Activated T-cell treated with anti-CD3 and anti-CD28 coated beads for 4 hours (primary cell): ENCODE measurements around the gene THSD7B.
"Not testable (repeated sequence)": the region's sequence is repeated elsewhere in the genome, so short reads cannot be mapped to it uniquely, and the experiment has no call there.

ENCODE experiments used
- DNase-seq: peaks from one replicate; pipeline ENCODE4 v3.0.0-alpha.2; 2020

Gene THSD7B

DNA sequence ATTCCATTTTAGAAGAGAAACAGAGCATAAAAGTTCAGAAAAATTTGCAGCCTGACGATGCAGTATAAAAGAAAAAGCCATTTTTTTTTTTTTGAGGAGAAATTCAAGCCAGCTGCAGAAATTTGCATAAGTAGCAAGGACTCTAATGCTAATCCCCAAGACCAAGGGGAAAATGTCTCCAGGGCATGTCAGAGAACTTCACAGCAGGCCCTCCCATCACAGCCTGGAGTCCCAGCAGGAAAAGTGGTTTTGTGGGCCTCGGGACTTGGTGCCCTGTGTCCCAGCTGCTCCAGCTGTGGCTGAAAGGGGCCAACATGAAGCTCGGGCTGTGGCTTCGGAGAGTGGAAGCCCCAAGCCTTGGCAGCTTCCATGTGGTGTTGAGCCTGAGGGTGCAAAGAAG is 873.6 kb downstream of the THSD7B start:
- DNase-seq, result no peak

DNA sequence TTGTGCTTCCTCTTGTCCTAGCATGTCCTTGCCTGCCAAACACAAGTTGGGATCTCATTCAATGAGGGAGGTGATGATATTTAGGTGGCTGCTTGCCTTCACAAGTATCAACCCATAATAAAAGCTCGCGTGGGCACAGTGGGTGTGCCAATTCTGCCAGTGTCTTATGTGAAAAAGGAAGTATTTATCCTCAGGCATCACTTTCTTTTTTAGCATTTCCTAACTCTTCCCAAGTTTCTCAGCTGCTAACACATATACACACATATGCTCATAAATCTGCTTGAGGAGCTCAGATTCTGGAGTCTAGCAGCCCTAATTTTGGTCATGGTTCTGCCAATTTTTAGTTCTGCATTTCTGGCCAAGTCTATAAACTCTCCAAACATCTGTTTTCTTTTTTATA is 879.4 kb downstream of the THSD7B start:
- no peak for DNase-seq

DNA sequence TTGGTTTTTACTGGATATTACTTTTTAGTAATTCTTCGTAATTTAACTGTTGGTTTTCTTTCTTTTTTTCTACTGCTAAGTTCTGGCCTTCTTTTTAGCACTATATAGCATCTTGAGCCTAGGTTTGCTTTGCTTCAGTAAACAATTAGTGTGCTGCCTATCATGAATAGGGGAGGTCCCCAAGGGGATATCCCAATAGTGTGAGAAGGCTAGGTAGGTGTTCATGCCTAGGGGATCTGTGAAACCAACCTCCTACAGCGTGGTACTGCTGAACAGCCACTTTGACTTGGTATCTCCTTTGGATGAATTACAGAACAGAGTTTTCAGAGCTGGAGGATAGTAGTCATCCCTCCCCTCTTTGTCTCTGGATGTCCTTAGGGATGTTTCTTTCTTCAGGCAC is 888.7 kb downstream of the THSD7B start:
- no peak for DNase-seq

DNA sequence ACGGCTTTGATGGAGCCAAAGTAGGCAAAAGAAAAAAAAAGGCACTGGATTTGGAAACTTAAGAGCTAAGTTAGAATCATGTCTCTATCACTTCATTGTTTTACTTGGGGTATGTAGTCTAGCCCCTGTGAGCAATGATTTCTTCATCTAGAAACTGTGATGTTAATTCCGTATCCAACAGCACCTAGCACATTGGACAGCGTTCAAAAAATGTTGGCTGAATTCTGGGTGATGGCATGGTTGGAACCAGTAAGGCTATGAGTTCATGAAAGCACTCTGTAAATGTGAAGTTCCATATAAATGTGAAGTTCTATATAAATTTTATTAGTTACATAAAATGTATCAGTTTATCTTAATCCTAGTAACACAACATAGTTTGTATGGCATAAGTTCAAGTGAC is 890.5 kb downstream of the THSD7B start:
- DNase-seq, result no peak

DNA sequence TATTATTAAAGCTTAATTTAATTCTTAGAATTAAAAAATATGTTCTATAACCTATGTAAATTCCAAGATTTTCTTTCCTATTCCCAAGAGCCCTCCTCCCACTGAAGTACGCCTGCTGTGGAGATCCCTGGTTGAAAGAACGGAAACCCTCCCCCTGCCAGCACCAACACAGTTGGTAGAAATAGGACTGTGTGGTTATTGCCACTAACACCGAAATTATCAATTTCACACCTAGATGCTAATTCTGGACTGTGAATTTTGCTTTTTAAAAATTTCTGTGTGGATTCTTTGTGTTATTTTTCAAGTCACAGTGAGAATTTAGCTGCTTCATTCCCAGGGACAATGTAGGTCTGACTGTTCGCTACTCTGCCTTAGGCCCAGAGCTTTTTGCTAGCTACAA is 893.1 kb downstream of the THSD7B start:
- no peak for DNase-seq

DNA sequence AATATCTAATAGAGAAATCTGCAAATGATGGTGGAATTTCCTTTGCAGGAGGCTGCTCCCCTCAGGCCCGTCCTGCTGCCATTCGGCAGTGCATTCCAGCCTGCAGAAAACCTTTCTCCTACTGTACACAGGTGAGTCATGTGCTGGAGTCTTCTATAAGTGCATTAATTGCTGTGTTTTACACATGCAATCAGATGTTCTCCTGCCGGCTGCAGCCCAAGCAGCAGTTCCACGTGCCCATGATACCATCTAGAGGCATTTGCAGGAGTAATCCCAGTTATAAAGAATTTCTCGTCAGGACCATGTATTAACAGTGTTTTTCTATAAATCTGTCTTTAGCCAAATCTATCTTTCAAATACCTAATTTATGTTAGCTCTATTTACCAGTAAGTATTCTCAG is 894.3 kb downstream of the THSD7B start:
- DNase-seq, result no peak

DNA sequence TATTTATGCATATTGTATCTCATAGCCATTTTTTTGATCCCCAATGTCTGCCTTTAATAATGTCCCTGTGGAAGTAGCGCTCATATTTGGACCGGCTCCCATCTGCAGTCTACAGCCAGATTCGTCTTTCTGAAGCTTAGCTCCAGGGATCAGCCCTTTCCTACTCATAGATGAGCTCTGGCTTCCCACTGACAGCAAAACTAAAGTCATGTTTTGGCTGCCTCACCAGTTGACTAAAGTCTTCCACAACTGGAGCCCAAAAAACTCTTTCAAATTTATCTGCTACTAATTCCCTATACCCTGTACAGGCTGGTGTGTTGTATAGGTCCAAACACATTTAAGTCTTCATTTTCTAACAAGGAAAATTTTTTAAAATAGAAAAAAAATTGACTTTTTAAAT is 904.8 kb downstream of the THSD7B start:
- no peak for DNase-seq

DNA sequence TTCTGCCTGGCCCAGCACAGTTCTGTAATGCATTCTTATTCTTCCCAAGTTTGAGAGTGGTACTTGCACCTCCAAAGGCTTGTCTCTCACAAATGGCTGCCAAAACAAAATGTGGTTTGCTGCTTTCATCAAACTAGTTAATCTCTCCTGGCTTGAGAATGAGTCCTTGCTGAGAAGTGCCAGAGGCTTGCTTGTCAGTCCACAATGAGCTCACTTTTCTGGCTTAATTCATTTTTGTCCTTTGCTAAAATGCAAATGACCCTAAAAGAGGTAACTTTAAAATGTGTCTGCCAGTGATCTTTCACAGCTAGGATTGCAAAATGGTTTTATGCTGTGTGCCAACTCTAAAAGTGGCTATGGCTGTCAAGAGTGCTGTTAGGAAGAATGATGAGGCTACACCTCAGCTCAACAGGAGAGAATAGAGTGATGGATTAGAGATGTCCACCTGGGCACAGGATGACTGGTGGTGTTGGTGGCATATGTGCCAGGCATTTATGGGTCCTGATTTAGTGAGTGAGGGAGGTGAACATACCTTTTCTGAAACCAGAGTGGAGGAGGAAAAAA is 907.7 kb downstream of the THSD7B start:
- no peak for DNase-seq

DNA sequence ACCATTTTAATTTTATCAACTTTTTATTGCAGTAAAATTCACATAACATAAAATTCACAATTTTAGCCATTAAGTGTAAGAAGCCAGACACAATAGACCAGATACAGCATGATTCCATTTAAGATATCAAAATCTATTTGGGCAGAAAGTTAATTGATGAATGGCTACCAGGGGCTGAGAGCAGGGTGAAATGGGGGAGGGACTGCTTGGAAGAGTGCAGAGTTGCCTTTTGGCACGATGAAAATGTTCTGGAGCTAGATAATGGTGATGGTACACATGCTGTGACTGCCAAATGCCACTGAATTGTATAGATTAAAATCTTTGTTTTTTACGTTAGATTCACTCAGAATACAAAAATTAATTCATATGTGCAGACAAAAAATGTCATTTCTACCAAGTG is 909.6 kb downstream of the THSD7B start:
- no peak for DNase-seq

DNA sequence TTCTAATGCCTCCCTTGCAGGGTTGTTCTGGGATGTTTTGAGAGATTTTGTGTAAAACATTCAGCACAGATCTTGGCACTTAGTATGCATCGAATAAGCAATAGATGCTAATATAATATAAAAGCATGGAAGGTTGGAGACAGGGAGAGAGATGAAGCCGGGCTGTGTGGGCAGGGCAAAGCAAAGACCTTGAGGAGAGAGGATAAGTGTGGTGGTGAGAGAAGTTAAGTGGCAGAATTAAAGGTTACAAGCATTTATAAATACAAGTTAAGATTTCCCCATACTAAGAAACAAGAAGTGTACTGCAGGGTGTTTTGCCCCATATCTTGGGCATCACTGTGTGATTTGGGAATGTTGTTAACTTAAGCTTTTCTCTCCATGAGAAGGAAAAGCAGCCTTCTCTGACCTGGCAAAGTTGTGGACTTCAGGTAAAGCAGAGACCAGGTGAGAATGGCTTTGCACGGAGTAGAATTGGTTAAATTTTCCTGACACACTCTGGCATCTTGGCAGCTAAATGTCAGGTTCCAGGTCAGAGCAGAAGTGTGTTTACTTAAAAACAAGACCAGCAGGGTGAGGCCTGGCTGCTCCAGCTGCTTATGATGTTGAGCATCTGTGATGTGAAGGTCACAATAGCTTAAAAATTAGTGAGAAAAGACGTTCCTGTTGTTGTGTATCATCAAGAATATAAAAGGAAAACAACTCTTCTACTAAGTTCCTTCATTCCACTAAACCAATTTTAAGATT is 910.4 kb downstream of the THSD7B start:
- no peak for DNase-seq

DNA sequence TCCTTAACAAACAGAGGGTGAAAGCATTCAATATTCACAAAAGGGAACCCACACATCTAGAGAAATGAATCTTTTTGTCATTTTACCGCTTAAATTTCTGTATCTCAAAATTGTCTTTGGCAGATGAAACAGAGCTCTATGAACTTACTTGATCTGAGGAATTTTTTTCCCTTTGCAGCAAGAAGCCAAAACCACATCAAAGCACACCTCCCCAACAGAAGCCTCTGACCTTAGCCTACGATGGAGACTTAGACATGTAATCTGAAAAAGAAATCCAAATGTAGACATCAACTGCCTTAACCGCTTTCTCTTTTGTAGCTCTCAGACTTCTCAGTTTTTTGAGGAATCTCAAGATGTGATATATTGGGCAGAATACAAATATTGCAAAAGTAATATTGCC is 911.0 kb downstream of the THSD7B start:
- no peak for DNase-seq

DNA sequence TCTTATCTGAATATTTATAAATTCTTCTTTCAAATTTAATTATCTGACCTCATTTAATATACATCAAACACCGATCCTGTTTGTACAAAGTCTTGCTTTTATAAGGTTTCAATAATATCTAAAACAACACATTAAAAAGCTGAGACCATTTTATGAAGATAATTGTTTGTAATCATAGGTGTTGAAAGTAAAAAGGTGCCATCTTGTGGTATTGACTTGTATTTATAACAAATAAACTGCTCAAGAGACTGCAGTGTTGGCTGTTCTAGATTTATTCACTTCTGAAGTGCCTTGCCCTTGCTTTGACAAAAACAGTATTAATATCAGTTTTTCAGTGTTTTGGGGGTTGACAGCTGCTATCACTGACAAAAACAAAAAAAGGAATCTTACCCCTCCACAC is 912.1 kb downstream of the THSD7B start:
- DNase-seq, result no peak

DNA sequence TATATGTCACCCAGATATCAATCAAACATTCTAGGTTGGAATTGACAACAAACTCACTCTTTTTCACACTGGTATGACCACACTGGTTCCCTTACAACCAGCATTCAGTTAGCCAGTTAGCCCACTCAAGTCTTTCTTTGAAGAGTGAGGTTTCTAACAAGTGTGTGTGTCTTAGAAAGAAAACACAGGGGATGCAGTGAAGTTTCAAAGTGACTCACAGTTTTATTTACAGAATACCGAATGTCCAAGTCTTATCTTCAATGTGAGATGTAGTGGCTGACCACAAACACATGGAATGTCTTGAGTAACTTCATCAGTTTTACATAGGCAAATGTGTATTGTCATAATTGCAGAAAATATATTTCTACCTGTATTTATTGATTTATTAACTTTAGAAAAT is 924.2 kb downstream of the THSD7B start:
- DNase-seq, result no peak

DNA sequence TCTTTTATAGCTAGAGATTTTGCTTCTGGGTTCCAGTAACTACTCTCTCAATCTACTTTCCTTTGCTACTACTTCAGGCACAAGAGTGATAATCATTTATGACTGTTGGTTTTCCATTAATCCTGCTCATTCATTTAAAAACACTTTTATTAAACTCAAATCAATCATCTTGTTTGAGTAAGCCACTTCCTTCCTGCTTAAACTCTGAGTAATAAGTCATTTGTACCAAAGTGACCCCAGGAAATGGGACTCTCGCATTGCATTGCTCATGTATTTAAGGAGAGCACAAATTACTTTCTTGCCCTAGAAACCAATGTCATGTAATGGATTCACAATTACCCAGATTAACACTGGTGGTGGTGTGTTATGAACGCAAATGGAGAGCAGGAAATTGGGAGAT is 928.2 kb downstream of the THSD7B start:
- no peak for DNase-seq

DNA sequence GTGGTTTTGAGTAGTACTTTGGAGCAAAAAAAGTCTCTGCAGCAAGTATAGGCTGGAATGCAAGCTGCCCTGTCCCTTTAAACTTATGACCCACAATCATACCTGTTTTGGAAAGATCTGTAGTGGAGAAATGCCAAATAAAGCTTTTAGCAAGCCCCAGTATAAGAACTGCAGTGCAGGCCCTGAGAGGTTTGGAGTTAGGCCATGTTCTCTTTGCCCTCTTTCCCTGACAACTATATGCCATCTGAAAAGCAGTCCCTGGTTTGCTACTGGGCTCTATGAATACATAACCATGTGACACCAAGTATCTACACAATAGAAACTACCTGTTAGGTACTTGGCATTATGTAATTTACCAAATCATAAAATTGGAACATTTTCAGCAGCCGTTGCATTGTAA is 931.6 kb downstream of the THSD7B start:
- no peak for DNase-seq

DNA sequence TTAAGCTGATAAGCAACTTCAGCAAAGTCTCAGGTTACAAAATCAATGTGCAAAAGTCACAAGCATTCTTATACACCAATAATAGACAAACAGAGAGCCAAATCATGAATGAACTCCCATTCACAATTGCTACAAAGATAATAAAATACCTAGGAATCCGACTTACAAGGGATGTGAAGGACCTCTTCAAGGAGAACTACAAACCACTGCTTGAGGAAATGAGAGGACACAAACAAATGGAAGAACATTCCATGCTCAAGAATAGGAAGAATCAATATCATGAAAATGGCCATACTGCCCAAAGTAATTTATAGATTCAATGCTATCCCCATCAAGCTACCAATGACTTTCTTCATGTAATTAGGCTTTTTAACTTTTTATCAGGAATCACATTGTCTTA is 934.9 kb downstream of the THSD7B start:
- not testable (repeated sequence) for DNase-seq

DNA sequence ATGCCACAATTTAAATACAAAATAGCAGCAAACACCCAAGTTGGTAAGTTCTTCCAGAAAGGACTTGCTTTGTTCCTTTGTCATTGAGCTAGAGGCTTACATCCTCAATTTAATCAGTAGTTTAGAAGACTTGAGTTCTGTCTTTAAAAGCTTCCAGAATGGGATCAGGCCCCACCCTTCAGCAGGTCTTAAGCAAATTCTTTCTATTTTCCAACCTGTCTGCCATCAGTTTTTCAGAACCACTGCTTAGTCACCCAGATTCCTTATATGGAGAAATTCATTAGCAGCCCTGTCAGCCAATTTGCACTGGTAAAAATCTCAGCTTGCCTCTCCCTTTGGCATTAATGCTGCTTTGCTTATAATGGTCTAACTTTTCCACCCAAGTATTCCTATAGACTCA is 935.3 kb downstream of the THSD7B start:
- DNase-seq, result no peak

DNA sequence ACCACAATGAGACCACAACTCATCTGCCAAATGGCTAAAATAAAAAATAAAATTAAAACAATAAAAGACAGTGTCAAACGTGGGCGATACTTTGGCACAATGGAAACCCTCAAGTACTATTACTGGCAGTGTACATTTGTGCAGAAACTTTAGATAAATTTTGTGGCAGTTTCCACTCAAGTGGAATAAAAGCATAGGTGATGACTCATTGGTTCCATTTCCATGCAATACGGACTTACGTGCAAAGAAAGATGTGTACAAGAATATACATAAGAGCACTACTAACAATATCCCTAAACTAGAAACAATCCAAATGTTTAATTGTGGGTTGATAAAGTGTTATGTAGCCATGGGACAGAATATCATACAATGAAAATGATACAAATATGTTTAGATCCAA is 940.0 kb downstream of the THSD7B start:
- no peak for DNase-seq

DNA sequence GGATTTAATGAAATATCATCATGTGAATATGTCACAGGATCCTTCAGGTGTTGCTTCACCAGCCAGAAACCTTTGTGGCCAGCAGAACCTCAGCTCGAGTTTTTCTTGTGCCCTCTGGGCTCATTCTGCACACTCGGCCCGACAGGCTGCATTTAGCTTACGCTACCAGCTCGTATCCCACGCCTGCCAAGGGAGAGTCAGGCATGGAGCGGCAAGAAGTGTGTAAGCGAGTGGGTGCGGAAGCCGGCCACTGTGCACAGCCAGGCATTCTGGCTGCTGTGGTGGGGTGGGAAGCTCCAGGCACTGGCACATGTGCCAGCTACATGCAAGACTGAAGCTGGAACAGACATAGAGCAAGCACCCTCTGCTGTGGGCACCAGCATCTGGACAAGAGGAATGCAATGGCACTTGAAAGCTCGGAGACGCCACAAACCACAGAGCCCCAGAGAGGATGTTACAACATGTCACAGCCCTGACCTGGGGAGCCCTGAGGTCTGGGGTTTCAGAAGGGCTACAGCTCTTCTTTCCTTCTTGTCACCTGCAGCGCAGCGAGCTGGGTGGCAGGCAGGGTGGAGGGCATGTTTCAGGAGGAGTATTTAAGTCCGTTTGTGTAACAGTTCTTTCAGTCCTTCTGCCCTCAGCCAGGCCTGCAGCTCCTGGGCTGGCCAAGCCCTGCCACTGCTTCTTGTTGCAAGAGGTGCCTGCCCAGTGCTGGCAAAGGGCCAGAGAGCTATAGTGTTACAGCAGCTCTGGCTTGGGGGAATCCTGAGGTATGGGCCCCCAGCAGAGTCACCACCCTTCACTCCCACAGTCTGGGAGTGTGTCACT is 941.7 kb downstream of the THSD7B start:
- DNase-seq, result no peak

DNA sequence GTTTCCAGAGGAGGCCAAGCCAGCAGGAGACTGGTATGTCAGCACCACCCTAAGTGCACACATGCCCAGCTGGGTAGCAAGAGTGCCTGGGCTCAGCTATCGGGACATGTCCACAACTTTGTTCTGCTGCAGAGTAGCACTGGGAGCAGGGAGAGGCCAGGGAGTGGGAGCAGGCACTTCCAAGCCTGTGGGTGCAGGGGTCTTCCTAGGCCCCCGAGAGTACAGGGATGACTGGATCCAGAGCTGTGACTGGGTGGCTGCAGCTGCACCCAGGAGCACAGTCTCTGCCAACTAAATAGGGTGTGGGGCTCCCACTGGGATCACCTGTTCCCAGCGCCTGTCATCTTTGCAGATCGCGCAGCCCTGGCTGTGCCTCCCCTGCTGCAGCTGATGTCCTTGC is 943.0 kb downstream of the THSD7B start:
- DNase-seq, result no peak

DNA sequence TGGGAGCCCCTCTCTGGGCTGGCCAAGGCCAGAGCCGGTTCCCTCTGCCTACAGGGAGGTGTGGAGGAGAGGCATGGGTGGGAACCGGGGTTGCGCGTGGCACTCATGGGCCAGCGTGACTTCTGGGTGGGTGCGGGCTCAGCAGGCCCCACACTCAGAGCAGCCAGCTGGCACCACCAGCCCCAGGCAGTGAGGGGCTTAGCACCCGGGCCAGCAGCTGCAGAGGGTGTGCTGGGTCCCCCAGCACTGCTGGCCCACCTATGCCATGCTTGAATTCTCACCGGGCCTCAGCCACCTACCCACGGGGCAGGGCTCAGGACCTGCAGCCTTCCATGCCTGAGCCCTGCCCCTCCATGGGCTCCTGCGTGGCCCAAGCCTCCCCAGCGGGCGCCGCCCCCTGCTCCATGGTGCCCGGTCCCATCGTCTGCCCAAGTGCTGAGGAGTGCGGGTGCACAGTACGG is 950.4 kb downstream of the THSD7B start:
- DNase-seq, result no peak

DNA sequence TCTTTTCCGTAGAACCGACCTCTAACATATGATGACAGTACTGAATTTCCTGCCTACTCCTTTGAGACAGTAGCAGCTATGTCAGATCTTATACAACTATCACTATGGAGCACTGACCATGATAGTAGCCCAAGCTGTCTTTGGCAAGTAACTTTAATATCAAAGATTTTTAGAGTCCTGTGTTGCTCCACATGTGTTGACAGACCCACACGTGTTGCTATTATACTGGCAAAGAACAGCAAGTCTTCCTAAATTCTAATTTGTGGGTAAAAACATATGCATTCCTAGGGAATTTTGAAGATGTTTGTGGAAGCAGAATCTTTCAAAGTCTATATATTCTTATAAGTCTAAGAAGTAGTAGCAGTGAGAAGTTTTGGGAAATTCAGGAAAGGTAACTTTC is 953.4 kb downstream of the THSD7B start:
- DNase-seq, result no peak

DNA sequence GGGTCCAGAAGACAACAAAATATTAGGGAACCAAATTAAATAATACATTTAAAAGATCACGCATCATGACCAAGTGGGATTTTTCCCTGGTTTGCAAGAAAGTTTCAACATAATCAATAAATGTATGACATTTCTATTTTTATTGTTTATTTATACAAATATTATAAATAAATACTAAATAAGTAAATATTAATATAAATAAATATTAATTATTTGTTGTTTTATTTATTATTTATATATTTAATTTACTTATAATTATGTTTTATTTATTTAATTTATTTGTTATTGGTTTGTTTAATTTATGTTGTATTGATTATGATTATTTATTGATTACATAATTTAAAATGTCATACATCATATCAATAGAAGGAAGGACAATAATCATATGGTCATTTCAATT is 956.4 kb downstream of the THSD7B start:
- DNase-seq, result no peak

DNA sequence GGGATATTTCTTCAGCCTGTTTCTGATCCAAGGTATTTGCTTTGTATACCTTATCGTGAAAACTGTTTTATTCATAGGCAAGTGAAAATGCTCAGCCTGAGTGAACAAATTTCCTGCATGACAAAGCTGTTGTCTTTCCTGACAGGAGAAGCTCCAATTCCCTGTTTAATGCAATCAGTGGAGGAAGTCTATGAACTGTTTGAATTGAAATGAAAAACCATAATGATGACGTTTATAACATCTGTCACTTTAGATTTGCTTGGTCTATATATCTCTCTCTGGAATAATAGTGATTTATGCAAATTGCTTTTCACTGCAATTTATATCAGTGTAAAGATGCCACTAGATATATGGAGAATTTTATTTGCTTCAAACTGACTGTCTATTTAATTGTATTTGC is 959.6 kb downstream of the THSD7B start:
- DNase-seq, result no peak
